NCI-H187 (cell line): ENCODE measurements around the gene CELF4.

Source experiments
- DNase-seq, 2 experiments: peaks; one replicate each; lab custom pipeline; 2025; lab: John Stamatoyannopoulos, UW

The CELF4 gene

GRCh38 chr18:37346048-37346447 is 219.6 kb downstream of the CELF4 start:
- DNase-seq: no peak

GRCh38 chr18:37343542-37343851 is 222.1 kb downstream of the CELF4 start:
- no peak for DNase-seq

- DNase-seq: no peak
Observed at GRCh38 chr18:37341473-37342086, 224.0 kb downstream of the CELF4 start.

- DNase-seq: no peak
Observed at GRCh38 chr18:37341016-37341415, 224.6 kb downstream of the CELF4 start.

DNA sequence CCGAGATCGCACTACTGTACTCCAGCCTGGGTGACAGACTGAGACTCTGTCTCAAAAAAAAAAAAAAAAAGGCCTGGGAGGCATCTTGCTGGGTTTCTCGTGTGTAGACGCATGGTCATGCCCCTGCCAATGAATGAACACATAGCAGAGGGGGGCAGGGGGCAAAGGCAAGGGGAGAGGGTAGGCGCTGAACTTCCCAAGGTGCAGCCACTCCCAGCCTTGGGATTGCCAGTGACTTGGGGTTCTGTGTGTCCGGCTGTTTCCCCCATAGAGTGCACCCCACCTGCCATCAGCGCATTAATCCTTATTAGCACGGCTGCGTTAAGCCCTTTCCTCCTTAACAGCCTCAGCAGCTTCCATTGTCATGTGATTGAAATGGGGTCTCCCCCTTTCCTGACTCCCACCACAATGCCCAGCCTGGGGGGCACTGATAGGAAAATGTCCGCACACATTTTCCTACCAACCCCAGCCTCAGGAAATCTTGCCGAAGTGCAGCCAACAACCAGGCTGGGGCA is 225.8 kb downstream of the CELF4 start:
- no peak for DNase-seq

DNA sequence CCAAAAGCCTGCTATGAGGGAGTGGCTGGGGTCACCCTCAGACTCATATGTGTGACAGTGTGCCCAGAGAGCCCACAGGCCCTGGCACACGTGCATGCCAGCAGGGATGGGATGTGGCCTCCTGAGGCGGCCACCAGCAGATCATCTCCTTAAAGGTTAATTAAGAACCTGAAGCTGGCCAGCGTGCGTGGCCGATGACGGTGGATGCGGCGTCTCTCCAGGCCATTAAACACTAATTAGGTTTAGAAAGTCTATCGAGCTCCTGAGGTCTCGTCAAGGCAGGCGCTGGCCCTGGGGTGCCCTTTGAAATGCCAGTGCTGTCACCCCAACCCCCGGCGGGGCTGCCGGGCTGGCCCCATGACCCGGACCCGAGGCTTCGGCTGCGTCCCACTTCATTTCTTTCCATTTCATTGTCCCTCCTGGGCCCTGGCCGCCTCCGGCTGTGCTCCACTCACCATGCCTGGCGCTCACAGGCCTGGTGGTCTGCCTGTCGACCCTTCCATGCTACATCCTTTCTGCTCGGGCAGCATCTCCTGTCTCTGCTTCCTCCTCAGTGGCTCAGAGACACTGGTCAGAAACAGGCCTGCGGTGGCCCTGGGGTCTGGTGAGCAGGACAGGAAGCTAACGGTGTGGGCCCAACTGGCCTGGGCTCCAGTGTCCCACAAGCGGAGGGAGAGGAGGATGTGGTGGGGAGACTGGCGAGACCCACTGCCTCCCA is 228.9 kb downstream of the CELF4 start:
- DNase-seq: no peak

DNA sequence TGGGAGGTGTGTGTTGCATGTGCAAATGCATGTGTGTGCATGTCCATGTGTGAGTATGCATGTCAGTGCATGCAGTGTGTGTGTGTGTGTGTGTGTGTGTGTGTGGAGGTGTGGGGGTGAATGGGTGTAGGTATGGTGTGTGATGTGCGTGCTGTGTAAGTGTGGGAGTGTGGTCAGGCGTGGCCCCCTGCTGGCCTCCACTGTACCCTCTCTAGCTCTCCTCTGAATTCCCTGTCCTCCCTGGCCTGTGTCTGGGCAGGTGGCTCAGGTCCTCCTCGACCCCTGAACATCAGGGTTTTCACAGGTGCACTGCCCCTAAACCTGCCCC is 230.2 kb downstream of the CELF4 start:
- DNase-seq: no peak

- no peak for DNase-seq
Observed at GRCh38 chr18:37334631-37335408, 230.8 kb downstream of the CELF4 start.

- no peak for DNase-seq
Observed at GRCh38 chr18:37332628-37333420, 232.8 kb downstream of the CELF4 start.

DNA sequence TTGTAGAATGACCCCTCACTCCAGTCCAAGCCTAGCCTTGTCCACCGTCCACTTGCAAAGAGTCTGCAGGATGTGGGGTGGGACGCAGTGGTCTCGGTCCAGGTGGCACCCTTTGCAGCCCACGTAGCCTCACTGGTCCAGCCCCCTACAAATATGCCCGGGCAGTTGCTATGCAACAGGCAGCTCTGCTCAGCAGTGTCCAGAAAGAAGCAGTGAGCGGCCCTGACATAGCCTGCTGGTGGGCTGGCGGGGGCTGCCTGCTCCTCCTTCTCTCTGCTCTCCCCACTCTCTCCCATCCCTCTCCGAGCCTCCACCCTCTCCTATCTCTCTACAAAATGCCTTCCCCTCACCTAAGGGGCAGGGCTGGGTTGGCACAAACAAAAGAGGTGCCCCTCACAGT is 233.4 kb downstream of the CELF4 start:
- DNase-seq: no peak

DNA sequence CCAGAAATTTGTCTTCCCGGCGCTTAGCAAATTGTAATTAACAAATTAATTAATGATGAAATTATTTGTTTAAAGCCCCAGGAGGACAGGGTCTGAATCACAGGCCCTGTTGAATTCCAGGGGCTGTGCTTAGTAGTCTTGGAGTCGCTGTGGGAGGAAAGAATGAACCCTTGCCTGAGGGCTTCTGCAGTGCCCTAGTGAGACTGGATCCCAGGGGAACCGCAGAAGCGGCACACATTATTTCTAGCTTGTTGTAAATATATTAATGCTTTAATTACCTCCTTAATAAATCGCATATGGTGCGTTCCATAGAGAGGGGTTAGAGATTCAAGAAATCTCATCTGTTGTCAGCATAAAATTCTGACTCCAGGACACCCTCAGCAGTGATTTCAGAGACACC is 235.4 kb downstream of the CELF4 start:
- DNase-seq: no peak

- no peak for DNase-seq
Observed at GRCh38 chr18:37328946-37329719, 236.5 kb downstream of the CELF4 start.

DNA sequence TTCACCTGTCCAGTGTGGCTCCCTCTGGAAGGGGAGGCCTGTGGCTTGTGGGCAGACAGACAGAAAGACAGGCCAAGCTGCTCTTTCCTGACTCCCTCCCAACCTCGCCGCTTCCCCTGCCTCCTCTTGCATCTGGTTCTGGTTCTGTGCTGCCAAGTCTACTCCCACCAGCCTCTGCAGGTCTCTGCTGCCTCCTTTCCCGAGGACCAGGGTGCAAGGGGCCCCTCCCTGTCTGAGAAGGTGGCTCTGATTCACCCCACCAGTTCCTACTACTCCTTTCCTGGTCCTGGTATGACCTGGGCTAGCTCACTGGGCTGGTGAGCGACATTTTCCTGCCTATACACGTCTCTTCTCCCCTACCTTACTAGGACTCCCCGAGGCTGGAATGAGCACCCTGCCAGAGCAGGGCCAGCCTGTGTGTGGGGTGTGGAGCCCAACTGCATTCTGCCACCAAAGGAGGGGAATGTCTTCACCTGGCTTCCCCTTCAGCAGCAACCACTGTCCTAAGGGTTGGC is 238.5 kb downstream of the CELF4 start:
- DNase-seq: no peak

DNA sequence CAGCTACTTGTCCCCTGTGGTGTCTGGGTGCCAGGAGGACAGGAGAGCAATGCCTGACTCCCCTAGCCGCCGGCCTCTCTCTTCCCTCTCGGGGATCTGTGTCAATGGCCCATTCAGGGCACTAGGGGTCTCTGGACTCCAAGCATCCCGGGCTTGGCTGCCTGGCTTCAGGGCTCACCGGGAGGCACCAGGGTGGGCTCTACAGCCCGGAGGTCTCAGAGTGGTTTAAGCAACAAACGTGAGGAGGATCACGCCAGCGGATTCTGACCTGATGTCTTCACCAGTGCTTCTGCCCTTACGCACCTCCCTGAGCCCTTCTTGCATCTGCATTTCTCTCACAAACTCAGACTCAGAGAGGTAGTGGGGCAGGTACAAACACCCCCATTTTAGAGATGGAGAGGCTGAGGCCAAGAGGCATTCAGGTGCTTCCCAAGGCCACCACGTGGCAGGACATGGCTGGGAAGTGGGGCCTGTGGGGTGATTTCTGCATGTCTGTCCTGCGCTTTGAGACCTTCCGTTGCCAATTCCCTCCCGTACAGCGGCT is 243.0 kb downstream of the CELF4 start:
- DNase-seq: peak in 1 of 2 experiments; percentile 3

DNA sequence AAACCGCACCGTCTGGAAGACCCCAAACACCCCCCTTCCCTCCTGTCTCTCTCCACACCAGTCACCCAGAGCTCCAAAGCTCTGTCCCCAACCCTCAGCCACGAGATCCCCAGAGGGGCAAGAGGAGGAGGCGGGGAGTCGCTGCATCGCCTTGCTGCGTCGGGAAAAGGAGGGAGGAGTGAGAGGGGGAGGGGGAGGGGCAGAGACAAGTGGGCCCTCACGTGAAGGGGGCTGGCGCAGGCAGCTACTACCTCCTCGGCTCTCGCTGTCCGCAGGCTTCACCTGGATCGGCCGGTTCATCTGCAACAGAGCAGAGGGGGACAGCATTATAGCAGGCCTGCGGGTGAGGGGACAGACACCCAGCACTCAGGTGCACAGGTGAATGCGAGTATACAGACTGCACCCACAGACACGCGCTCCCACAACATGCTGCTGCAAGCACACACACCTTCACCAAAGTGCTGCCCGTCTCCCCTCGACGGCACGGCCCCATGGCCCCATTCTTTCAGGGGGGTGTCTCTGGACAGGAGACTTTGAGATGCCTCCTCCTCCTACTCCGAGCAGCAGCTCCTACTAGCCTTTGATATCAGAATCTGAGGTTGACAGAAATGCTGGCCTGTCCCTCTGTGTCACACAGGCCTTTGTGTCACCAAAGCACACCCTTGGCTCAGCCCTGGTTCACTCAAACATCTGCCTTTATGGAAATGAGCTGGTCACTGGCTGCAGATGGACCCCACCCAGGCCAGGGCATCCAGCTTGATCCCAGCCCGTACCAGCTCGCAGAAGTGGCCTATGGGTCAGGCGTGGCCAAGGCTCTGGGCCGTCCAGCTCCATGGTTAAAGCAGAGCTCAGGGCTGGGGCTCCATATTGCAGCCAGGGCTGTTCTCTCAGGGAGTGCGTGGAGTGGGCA is 243.8 kb downstream of the CELF4 start:
- DNase-seq: no peak

- no peak for DNase-seq
Observed at GRCh38 chr18:37320317-37320716, 245.3 kb downstream of the CELF4 start.

GRCh38 chr18:37318360-37319355 is 246.9 kb downstream of the CELF4 start:
- DNase-seq: no peak

DNA sequence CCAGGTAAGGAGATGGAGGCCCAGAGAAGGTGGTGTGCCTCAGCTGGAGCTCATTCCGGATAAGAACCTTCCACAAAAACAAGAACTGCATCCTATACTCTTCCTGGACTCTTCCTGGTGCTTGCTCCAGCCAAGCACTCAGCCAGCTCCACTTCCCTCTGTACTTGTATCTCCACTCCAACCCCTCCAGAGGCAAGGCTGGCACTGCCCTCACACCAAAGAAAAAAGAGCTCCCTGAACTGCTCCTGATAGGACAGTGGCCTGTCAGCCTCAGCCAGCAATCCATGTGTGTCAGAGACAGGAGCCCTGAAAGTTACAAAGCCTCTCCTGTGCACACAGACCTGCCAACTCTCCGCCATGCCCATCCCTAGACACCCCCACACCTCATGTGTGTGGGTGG is 248.1 kb downstream of the CELF4 start:
- DNase-seq: no peak

GRCh38 chr18:37316468-37316867 is 249.1 kb downstream of the CELF4 start:
- DNase-seq: no peak
